ENCODE measurements around the gene RWDD4.

RWDD4 gene

DNA sequence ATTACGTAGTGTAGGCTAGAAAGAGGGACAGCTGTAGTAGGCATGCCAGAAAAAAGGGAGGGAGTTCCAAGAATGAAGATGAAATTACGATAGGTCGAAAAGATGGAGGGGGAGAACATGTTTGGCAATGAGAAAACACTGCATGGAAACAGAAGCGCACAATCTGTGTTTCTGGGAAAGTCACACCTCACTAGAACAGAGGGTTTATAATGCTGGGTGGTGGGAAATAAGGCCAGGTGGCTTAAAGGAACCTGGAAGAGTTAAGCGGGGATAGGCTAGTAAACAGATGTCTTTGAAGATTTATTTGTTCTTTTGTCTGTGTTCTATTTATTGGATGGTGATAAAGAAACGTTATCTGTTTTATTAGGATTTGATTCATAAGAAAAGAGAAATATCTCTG is 29.2 kb upstream of the RWDD4 start:
- no peak for DNase-seq (ENCODE audit: low read depth)
- TF ChIP-seq, protein P1, sequence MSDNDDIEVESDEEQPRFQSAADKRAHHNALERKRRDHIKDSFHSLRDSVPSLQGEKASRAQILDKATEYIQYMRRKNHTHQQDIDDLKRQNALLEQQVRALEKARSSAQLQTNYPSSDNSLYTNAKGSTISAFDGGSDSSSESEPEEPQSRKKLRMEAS (IDR thresholded peaks at IDR 0.05; ENCODE audit: low read depth, low read length) = no peak
- TF ChIP-seq, protein P2, sequence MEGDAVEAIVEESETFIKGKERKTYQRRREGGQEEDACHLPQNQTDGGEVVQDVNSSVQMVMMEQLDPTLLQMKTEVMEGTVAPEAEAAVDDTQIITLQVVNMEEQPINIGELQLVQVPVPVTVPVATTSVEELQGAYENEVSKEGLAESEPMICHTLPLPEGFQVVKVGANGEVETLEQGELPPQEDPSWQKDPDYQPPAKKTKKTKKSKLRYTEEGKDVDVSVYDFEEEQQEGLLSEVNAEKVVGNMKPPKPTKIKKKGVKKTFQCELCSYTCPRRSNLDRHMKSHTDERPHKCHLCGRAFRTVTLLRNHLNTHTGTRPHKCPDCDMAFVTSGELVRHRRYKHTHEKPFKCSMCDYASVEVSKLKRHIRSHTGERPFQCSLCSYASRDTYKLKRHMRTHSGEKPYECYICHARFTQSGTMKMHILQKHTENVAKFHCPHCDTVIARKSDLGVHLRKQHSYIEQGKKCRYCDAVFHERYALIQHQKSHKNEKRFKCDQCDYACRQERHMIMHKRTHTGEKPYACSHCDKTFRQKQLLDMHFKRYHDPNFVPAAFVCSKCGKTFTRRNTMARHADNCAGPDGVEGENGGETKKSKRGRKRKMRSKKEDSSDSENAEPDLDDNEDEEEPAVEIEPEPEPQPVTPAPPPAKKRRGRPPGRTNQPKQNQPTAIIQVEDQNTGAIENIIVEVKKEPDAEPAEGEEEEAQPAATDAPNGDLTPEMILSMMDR (IDR thresholded peaks at IDR 0.05; ENCODE audit: low read depth, low read length) = no peak
- TF ChIP-seq MYC (IDR thresholded peaks at IDR 0.05; ENCODE audit: low read depth, low read length) (no peak), POLR2A (IDR thresholded peaks at IDR 0.05; ENCODE audit: extremely low read depth, insufficient read length) (no peak)
- H3K4me3 ChIP-seq (ENCODE audit: low read depth, low read length) = no peak overlapping the region

DNA sequence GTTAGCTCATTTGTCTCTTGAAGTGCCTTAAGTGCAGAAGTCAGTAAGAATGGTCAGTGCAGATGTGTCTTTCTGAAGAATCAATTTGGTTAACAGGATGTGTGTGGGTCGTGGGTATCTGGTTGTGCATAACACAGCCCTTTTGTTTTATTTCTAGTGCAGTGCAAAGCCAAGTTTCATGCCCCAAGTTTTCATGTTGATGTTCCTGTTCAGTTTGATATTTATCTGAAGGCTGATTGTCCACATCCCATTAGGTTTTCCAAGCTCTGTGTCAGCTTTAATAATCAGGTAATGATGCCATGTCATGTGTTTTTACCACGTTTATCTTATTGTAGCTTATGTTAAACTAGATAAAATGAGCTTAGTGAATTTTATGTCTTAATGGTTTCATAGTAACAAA is 27.5 kb upstream of the RWDD4 start:
- TF ChIP-seq, protein P1 (IDR thresholded peaks at IDR 0.05; ENCODE audit: low read depth, low read length) = no peak
- TF ChIP-seq MYC (IDR thresholded peaks at IDR 0.05; ENCODE audit: low read depth, low read length) = no peak
- TF ChIP-seq, protein P2 (IDR thresholded peaks at IDR 0.05; ENCODE audit: low read depth, low read length) = no peak
- TF ChIP-seq POLR2A (IDR thresholded peaks at IDR 0.05; ENCODE audit: extremely low read depth, insufficient read length) = no peak
- no peak for DNase-seq (ENCODE audit: low read depth)
- H3K4me3 ChIP-seq (ENCODE audit: low read depth, low read length) = no peak overlapping the region

DNA sequence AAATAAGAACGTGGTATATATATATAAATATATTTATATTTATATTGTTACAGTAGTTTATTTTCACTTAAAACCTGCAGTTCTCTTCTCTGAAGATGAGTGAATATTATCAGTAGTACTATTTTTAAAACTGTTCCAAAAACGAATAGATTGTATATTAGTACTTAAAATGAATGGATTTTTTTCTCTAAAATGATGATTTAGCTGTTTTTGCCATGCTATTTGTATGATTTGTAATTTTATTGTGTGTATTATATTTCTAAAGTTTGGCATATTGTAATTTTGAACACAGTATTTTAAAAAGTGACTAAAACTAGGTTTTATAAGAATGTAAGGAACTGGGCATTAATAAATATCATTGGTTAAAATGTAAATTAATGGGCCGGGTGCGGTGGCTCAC is 22.1 kb upstream of the RWDD4 start:
- DNase-seq (ENCODE audit: low read depth) = no peak
- TF ChIP-seq, protein P2 (IDR thresholded peaks at IDR 0.05; ENCODE audit: low read depth, low read length) = no peak
- TF ChIP-seq, protein P1 (IDR thresholded peaks at IDR 0.05; ENCODE audit: low read depth, low read length) = no peak
- H3K4me3 ChIP-seq (ENCODE audit: low read depth, low read length) = no peak overlapping the region

DNA sequence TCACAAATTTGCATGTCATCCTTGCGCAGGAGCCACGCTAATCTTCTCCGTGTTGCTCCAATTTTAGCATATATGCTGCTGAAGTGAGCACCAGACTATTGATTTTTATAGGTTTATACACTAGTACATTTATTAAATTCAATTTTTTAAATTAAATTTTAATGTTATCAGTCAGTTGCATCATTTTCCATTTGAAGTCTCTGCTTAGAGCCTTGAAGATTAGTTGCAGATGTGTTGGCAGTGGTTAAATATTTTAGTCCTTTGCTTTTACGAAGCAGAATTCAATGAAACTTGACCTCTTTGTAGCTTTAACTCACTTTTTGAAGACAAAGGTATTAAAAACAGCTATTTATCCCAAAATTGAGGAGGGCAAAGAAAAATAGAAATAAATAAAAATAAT is 16.6 kb upstream of the RWDD4 start:
- no peak for DNase-seq (ENCODE audit: low read depth)
- TF ChIP-seq, protein P2 (IDR thresholded peaks at IDR 0.05; ENCODE audit: low read depth, low read length) = no peak
- no peak for TF ChIP-seq MYC (IDR thresholded peaks at IDR 0.05; ENCODE audit: low read depth, low read length)
- TF ChIP-seq, protein P1 (IDR thresholded peaks at IDR 0.05; ENCODE audit: low read depth, low read length) = no peak
- TF ChIP-seq POLR2A (IDR thresholded peaks at IDR 0.05; ENCODE audit: extremely low read depth, insufficient read length) = no peak
- no peak overlapping the region for H3K4me3 ChIP-seq (ENCODE audit: low read depth, low read length)

DNA sequence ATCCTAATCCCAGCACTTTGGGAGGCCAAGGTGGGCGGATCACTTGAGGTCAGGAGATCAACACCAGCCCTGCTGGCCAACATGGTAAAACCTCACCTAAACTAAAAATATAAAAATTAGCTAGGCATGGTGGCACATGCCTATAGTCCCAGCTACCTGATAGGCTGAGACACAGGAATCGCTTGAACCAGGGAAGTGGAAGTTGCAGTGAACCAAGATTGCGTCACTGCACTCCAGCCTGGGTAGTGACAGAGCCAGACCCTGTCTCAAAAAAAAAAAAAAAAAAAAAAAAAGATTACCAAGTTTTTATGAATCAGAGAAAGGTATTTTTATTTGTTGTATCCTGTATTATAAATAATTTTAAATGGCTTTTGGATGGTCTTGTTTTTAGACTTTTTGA is 15.2 kb upstream of the RWDD4 start:
- no peak overlapping the region for H3K4me3 ChIP-seq (ENCODE audit: low read depth, low read length)
- TF ChIP-seq, protein P2 (IDR thresholded peaks at IDR 0.05; ENCODE audit: low read depth, low read length) = no peak
- no peak for TF ChIP-seq POLR2A (IDR thresholded peaks at IDR 0.05; ENCODE audit: extremely low read depth, insufficient read length)
- TF ChIP-seq, protein P1 (IDR thresholded peaks at IDR 0.05; ENCODE audit: low read depth, low read length) = no peak
- DNase-seq (ENCODE audit: low read depth) = peak; percentile 59

DNA sequence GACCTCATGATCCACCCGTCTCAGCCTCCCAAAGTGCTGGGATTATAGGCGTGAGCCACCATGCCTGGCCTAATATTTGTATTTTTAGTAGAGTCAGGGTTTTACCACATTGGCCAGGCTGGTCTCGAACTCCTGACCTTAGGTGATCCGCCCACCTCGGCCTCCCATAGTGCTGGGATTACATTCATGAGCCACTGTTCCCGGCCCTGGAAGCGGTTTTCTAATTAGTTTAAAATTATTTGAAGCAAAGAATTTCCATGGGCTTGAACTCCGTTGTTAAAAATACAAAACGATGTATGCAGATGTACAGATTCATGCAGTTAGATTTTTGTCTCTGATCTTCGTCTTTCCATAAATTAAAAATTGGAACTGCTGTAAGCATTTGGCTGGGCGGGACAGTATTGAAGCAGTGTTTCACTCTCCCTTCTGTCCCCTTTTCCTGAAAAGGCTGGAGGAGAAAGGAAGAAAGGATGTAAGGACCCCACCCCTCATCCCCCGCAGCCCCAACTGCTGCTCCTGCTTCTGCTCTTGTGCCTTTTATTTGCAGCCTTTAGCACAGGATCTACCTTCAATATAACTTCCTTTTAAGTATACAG is 12.1 kb upstream of the RWDD4 start:
- TF ChIP-seq, protein P2 (IDR thresholded peaks at IDR 0.05; ENCODE audit: low read depth, low read length) = no peak
- TF ChIP-seq, protein P1 (IDR thresholded peaks at IDR 0.05; ENCODE audit: low read depth, low read length) = no peak
- TF ChIP-seq POLR2A (IDR thresholded peaks at IDR 0.05; ENCODE audit: extremely low read depth, insufficient read length) = no peak
- TF ChIP-seq MYC (IDR thresholded peaks at IDR 0.05; ENCODE audit: low read depth, low read length) = no peak
- no peak overlapping the region for H3K4me3 ChIP-seq (ENCODE audit: low read depth, low read length)
- no peak for DNase-seq (ENCODE audit: low read depth)
